DOHH2 (cell line): Measurements from ENCODE around the gene NOC2L.

Experiments
- CTCF ChIP-seq: fragments of 200-600 bp; sonication (generic); IDR thresholded peaks from one replicate; pipeline ENCODE4 v1.5.1; 2014; ENCODE audit warnings: antibody characterized with exemption, mild to moderate bottlenecking, low read depth, low read length; ENCODE audit not compliant: poor library complexity, severe bottlenecking
- EZH2phosphoT487 ChIP-seq: fragments of 200-600 bp; sonication (generic); IDR thresholded peaks from 2 replicates; pipeline ENCODE4 v1.6.1; 2017; ENCODE audit warnings: borderline replicate concordance, mild to moderate bottlenecking, antibody characterized with exemption, low read length, moderate library complexity, mixed read lengths

GRCh38 chr1:970242-970972 lies 11.4 kb upstream of the NOC2L start:
- TF ChIP-seq CTCF: no peak
- TF ChIP-seq EZH2phosphoT487: no peak
